Tibial nerve (tissue), 4 donors: ENCODE data around the gene FGF10. TPM values are rescaled to one million over a fixed set of nuclear protein-coding genes. Genes with fewer than 3 reads are reported as not detected.

Source experiments
- DNase-seq, 2 donors: peaks; one replicate each; pipeline ENCODE4 v3.0.0-alpha.2; 2019; ENCODE audit warnings: low spot score in 2 of 2
- H3K27ac ChIP-seq, 4 donors: fragments of 200-600 bp; sonication (generic) in 3 of 4; one replicate each; pipeline ENCODE4 v1.5.1; 2017 to 2019; ENCODE audit warnings: mild to moderate bottlenecking in 1 of 4
- H3K27me3 ChIP-seq, 2 donors: fragments of 200-600 bp; sonication (generic) in 1 of 2; one replicate each; pipeline versions ENCODE4 v1.5.1 to v1.6.0; 2017 to 2019
- H3K36me3 ChIP-seq, 3 donors: fragments of 200-600 bp; sonication (generic); one replicate each; pipeline ENCODE4 v1.5.1; 2018 to 2019
- H3K4me1 ChIP-seq, 4 donors: fragments of 200-600 bp; sonication (generic) in 3 of 4; one replicate each; pipeline ENCODE4 v1.5.1; 2017 to 2019
- H3K4me3 ChIP-seq, 4 donors: fragments of 200-600 bp; sonication (generic) in 3 of 4; one replicate each; pipeline ENCODE4 v1.5.1; 2017 to 2019; ENCODE audit warnings: mild to moderate bottlenecking in 1 of 4, moderate library complexity in 1 of 4
- H3K9me3 ChIP-seq, 4 donors: fragments of 200-600 bp; sonication (generic) in 3 of 4; one replicate each; pipeline ENCODE4 v1.5.1; 2017 to 2019
- CTCF ChIP-seq, 5 experiments: fragments of 200-600 bp in 3 of 5; fragments of 450-650 bp in 2 of 5; sonication (generic) in 3 of 5; IDR thresholded peaks; one replicate each; pipeline ENCODE4 v1.5.1; 2016 to 2019; ENCODE audit warnings: antibody characterized with exemption in 5 of 5, mild to moderate bottlenecking in 3 of 5, moderate library complexity in 2 of 5
- EP300 ChIP-seq, 2 donors: sonication (generic); formaldehyde crosslinking; IDR thresholded peaks; one replicate each; pipeline ENCODE4 v1.6.1; 2017; ENCODE audit warnings: antibody characterized with exemption in 2 of 2, mild to moderate bottlenecking in 1 of 2
- POLR2A ChIP-seq, 2 donors: fragments of 450-650 bp; IDR thresholded peaks; one replicate each; pipeline ENCODE4 v1.6.1; 2017; ENCODE audit warnings: antibody characterized with exemption in 2 of 2, mild to moderate bottlenecking in 2 of 2, moderate library complexity in 2 of 2
- WGBS, 2 donors: methylation state at CpG; one replicate each; pipeline ENCODE4 v1.1.5; 2018; 5-methylcytosine and 5-hydroxymethylcytosine counted together
- total RNA-seq, 4 donors: library from RNA; depleted of rRNA; stranded (reverse); fragments of >200 nt; gene quantifications; one replicate each; pipeline ENCODE4 v1.1.0, GENCODE V29; 2016

Gene FGF10
- total RNA-seq, 4 donors from 2014 or later, result 9.2 to 16.0 (median 12.9) TPM

GRCh38 chr5:44361342-44362001 is 27.7 kb downstream of the FGF10 start:
- no peak for TF ChIP-seq CTCF (IDR thresholded peaks at IDR 0.05)
- no peak for TF ChIP-seq EP300 (IDR thresholded peaks at IDR 0.05)
- TF ChIP-seq POLR2A (IDR thresholded peaks at IDR 0.05), result no peak
- no peaks in the 10 kb centered on the region for H3K9me3 ChIP-seq
- WGBS, 2 donors, result 85 to 86% methylated on average over 1 of the region's 1 CpG
- H3K27ac ChIP-seq, result no peak overlapping the region
- no peaks in the 10 kb centered on the region for H3K36me3 ChIP-seq
- no peaks in the 10 kb centered on the region for H3K27me3 ChIP-seq
- H3K4me1 ChIP-seq, result no peaks in the 10 kb centered on the region
- no peak for DNase-seq
- H3K4me3 ChIP-seq, result no peak overlapping the region

GRCh38 chr5:44360919-44361318 is 28.3 kb downstream of the FGF10 start:
- no peak for DNase-seq
- TF ChIP-seq CTCF (IDR thresholded peaks at IDR 0.05) (no peak), POLR2A (IDR thresholded peaks at IDR 0.05) (no peak), EP300 (IDR thresholded peaks at IDR 0.05) (no peak)
- H3K27ac ChIP-seq, result no peak overlapping the region
- no peaks in the 10 kb centered on the region for H3K27me3 ChIP-seq
- H3K9me3 ChIP-seq, result no peaks in the 10 kb centered on the region
- no peak overlapping the region for H3K4me3 ChIP-seq
- H3K4me1 ChIP-seq, result no peaks in the 10 kb centered on the region
- no peaks in the 10 kb centered on the region for H3K36me3 ChIP-seq

- H3K4me3 ChIP-seq, result no peak overlapping the region
- no peak for TF ChIP-seq EP300 (IDR thresholded peaks at IDR 0.05)
- no peak for TF ChIP-seq POLR2A (IDR thresholded peaks at IDR 0.05)
- TF ChIP-seq CTCF (IDR thresholded peaks at IDR 0.05), result no peak
- no peaks in the 10 kb centered on the region for H3K4me1 ChIP-seq
- no peaks in the 10 kb centered on the region for H3K27me3 ChIP-seq
- H3K36me3 ChIP-seq, result no peaks in the 10 kb centered on the region
- H3K9me3 ChIP-seq, result no peaks in the 10 kb centered on the region
- no peak for DNase-seq
- 70 to 75% methylated on average over 2 of the region's 2 CpGs for WGBS, 2 donors
- H3K27ac ChIP-seq, result no peak overlapping the region
Observed at GRCh38 chr5:44358421-44358820, 30.8 kb downstream of the FGF10 start.

- DNase-seq, result no peak
- no peaks in the 10 kb centered on the region for H3K9me3 ChIP-seq
- 50 to 58% methylated on average over 1 of the region's 1 CpG for WGBS, 2 donors
- no peak overlapping the region for H3K4me3 ChIP-seq
- no peaks in the 10 kb centered on the region for H3K36me3 ChIP-seq
- H3K4me1 ChIP-seq, result no peaks in the 10 kb centered on the region
- no peak overlapping the region for H3K27ac ChIP-seq
- TF ChIP-seq CTCF (IDR thresholded peaks at IDR 0.05), result no peak
- no peak for TF ChIP-seq EP300 (IDR thresholded peaks at IDR 0.05)
- TF ChIP-seq POLR2A (IDR thresholded peaks at IDR 0.05), result no peak
- no peaks in the 10 kb centered on the region for H3K27me3 ChIP-seq
Observed at GRCh38 chr5:44356231-44356630, 33.0 kb downstream of the FGF10 start.

GRCh38 chr5:44345871-44346270 is 43.3 kb downstream of the FGF10 start:
- Histone ChIP-seq H3K36me3 (no peaks in the 10 kb centered on the region), H3K27me3 (no peaks in the 10 kb centered on the region), H3K9me3 (no peaks in the 10 kb centered on the region), H3K4me3 (no peak overlapping the region), H3K27ac (no peak overlapping the region), H3K4me1 (no peaks in the 10 kb centered on the region)
- WGBS, 2 donors, result 64 to 69% methylated on average over 2 of the region's 2 CpGs
- no peak for DNase-seq
- no peak for TF ChIP-seq POLR2A (IDR thresholded peaks at IDR 0.05)
- TF ChIP-seq EP300 (IDR thresholded peaks at IDR 0.05), result no peak
- TF ChIP-seq CTCF (IDR thresholded peaks at IDR 0.05), result no peak
